HT-29 (cell line): ENCODE data around the gene PLBD2. TPM values are rescaled to one million over a fixed set of nuclear protein-coding genes. Genes with fewer than 3 reads are reported as not detected.

ENCODE experiments used
- DNase-seq: peaks from one replicate; pipeline ENCODE4 v3.0.0-alpha.2; 2015; ENCODE audit warnings: low spot score
- total RNA-seq: library from RNA; depleted of rRNA; stranded (reverse); fragments of >200 nt; shearing (Covaris generic); gene quantifications from 2 replicates; pipeline ENCODE4 v1.2.3, GENCODE V29; 2014; rRNA removed

Gene PLBD2, protein sequence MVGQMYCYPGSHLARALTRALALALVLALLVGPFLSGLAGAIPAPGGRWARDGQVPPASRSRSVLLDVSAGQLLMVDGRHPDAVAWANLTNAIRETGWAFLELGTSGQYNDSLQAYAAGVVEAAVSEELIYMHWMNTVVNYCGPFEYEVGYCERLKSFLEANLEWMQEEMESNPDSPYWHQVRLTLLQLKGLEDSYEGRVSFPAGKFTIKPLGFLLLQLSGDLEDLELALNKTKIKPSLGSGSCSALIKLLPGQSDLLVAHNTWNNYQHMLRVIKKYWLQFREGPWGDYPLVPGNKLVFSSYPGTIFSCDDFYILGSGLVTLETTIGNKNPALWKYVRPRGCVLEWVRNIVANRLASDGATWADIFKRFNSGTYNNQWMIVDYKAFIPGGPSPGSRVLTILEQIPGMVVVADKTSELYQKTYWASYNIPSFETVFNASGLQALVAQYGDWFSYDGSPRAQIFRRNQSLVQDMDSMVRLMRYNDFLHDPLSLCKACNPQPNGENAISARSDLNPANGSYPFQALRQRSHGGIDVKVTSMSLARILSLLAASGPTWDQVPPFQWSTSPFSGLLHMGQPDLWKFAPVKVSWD
- 11.5 and 11.8 TPM in 2 replicates for total RNA-seq

DNA sequence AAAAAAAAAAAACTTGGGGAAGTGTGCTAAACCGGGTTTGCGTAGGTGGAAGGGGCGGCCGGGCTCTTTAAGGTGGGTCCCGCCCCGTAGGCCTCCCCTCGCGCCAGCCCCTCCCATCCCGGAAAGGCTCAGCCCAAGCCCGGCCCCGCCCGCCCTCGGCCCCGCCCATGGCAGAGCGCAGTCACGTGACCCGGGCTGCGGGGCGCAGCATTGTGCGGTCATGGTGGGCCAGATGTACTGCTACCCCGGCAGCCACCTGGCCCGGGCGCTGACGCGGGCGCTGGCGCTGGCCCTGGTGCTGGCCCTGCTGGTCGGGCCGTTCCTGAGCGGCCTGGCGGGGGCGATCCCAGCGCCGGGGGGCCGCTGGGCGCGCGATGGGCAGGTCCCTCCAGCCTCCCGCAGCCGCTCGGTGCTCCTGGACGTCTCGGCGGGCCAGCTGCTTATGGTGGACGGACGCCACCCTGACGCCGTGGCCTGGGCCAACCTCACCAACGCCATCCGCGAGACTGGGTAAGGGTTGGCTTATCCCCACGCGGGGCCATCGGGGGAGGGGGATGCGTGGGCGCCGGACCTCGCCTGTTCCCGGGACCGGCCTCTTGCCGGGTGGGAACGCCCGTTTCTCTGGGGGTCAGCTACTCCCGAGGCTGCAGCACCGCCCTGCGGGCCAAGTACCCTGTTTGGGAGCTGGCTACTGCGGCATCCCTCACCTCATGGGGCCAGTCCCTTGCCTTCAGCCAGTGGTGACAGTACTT, at the start of gene PLBD2:
Gene PLBD2 (plus strand): TSS at position 207 of the 752 bp plus-strand sequence. CDS start 14 bp downstream, at position 221.
- DNase-seq, result peak; percentile 83

DNA sequence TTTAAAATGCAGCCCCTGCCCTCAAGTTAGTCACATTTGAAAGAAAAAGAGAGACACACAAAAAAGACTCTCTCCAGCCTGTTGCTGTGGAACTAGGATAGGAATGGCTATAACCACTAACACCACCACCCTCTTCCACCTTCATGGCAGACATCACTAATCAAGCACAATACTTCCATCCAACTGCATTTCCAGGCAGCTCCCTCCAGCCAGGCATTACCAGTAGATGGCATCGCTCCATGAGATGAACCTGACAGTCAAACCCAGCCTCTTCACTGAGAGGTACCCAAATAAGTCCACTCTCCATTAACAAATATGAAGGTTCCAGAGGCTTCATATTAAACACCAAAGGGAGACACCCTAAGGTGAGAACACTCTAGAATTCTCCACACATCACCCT, 47.9 kb upstream of the PLBD2 start:
- peak; percentile 34 for DNase-seq

DNA sequence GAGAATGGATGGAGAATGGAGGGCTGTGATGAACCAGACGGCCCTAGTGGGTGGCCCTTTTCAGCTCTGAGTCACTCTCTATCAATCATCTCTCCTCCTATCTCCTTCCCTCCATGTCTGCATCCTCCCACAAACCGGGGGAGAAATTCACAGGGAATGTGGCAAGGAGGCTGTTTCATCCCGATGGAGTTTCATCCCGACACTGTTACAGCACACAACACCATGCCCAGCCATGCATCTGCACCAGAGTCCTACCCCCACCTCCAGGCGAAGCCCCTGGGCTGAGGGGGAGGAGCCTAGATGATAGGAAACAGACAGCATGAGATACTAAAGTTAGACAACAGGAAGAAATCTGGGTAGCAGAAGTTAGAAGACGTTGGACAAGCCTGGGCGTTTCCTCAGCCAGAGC, 44.3 kb upstream of the PLBD2 start:
- DNase-seq, result no peak

DNA sequence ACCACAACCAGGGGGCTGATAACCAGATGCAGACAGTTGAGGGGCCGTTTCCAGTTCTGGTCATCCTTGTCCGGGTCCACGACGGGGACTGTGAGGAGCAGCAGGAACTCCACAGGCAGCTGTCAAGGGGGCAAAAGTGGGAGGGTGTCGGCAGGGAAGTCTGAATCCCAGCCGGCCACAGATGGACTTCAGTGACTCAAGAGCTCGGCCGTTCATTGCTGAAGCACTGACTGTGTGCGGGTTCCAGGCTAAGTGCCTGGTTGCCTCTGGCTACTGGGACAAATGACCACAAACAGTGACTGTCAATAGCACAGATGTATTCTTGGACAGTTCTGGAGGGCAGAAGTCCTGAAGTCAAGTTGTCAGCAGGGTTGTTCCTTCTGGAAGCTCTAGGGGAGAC, 43.0 kb upstream of the PLBD2 start:
- DNase-seq, result no peak

DNA sequence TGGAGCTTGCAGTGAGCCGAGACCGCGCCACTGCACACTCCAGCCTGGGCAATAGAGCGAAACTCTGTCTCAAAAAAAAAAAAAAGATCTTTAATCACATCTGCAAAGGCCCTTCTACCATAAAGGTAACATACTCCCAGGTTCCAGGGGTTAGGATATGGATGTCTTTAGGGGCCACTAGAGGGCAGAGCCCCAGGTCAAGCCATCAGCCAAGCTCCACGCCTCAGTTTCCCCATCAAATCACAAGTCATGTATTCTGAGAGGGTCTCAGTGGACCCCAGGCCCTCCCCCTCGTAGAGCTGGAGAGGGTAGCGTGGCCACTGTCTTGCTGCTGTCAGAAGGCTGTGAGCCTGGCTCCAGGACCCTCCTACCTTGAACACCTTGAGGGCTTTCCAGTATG, 42.2 kb upstream of the PLBD2 start:
- no peak for DNase-seq

DNA sequence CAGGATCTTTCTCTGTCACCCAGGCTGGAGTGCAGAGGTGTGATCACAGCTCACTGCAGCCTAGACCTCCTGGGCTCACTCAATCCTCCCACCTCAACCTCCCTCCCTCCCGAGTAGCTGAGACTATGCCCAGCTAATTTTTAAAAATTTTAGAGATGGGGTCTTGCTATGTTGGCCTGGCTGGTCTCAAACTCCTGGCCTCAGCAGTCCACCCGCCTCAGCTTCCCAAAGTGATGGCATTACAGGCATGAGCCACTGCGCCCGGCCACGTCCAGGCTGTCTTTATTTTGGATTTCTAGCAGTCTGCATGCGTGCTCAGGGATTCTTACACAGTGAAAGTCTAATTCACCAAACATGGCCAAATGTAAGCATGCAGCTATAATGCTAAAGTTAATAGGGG, 41.3 kb upstream of the PLBD2 start:
- DNase-seq, result no peak

DNA sequence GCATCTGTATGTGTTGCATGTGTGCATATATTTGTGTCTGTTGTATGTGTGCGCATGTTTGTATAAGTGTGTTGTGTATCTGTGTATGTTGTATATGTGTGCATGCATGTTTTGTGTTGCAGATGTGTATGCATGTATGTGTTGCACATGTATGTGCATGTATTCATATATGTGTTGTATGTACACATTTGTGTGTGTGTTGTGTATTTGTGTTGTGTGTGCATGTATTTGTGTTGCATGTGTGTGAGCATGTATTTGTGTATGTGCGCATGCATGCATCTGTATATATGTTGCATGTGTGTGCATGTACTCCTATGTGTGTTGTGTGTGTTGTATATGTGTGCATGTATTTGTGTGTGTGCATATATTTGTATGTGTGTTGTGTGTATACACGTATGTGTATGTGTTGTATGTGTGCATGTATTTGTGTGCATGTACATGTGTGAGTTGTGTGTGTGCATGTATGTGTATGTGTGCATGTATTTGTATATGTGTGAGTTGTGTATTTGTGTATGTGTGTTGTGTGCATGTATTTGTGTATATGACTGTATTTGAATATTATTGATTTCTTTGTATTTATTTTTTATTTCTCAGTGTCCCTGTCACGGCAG, 40.2 kb upstream of the PLBD2 start:
- no peak for DNase-seq

DNA sequence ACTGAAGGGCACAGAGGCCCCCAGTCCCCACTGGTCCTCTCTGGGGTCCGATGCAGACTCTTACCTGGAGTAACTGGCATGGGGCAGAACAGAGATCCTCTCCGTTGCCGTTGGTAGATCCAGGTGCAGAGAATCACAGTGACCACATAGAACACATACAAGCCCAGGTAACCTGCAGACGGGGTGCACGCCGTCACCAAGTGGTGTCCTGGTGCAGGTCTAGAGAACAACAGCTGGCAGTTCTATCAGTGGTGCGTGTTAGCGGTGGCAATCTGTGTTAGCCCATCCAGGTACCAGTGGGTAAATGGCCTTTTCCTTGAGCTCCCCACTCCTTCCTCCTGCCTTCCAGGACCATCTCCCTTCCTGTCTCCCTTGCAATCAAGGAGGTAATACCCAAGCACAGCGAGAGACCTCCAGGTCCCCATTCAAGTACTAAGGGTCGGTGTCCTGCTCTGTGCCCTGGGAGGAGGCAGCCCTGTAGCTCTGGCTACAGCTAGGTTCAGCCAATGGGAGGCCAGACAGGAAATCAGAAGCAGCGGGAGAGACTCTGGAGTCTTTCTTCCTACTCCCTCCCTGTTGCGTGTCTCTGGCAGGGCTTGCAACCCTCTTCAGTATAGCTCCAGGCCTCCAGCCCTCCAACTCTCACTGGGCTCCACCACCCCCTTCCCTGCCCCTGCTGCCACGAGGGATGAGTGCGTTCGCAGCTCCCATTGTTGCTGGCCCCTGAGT, 39.3 kb upstream of the PLBD2 start:
- DNase-seq, result no peak

DNA sequence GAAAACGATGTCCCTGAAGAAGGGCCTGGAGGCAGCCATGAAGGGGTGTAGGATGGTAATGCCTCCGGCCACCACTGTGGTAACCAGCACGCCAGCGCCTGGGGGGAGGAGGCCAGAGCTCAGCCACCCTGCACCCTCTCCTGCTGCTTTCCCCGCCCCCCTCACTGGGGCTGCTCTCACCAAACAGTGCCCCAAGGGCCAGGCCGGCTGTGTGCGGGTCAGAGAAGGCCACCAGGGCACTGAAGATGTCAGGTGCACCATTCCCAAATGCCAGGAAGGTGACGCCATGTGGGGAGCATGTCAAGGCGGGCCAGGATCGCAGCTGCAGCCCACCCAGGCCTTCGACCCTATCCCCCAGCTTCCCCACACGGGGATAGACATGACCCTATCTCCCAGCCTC, 38.0 kb upstream of the PLBD2 start:
- no peak for DNase-seq

DNA sequence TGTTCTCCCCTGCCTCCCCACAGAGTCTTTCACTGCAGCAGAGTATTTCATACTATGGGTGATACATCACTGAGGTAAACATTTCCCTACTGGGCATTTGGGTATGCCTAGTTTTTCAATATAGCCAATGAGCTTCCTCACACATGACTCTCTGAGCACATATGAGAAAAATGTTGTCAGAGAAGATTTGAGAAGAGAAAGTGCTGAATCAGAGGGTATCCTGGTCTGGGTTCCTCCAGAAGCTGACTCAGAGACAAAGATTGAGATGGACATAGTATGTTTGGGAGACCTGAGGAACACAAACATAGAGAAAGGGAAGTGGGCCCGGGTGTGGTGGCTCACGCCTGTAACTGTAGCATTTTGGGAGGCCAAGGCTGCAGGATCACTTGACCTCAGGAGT, 36.0 kb upstream of the PLBD2 start:
- DNase-seq, result no peak

DNA sequence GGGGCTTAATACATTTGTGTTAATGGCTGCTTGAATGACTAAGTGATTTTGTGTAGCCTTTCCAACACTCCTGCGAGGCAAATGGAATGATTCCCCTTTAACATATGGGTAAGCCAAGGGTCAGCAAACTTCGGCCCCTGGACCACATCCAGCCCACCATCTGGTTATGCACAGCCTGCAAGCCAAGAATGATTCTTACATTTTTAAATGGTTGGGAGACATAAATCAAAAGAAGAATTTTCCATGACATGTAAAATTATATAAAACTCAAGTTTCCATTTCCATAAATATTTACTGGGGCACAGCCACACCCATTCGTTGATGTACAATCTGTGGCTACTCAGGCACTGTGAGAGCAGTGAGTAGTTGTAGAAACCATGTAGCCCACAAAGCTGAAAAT, 32.5 kb upstream of the PLBD2 start:
- DNase-seq, result no peak

DNA sequence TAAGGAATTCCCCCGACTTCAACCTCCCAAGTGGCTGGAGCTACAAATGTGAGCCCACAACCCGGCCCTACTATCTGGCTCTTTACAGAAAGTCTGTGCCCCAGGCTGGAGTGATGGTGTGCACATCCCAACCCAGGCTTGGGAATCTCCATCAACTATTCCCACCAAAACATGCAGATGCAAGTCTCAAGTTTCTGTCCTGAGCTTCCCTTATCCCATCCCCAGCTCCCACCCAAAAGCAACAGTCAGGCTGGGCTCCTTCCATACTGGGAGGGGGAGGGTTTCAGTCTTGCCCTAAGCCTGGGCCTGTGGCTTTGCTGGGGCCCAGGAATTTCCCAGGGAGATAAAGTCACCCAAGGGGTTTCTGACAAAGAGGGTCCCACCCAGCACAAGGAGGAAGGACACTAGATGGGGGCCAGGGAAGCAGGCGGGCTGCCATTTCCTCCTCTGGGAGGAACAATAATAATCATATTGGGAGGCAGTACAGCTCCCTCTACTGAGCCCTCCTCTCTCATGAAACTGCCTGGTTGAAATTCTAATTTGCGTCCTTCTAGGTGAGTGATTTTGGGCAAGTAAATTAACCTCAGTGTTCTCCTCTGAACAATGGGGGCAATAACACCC, 31.5 kb upstream of the PLBD2 start:
- no peak for DNase-seq

DNA sequence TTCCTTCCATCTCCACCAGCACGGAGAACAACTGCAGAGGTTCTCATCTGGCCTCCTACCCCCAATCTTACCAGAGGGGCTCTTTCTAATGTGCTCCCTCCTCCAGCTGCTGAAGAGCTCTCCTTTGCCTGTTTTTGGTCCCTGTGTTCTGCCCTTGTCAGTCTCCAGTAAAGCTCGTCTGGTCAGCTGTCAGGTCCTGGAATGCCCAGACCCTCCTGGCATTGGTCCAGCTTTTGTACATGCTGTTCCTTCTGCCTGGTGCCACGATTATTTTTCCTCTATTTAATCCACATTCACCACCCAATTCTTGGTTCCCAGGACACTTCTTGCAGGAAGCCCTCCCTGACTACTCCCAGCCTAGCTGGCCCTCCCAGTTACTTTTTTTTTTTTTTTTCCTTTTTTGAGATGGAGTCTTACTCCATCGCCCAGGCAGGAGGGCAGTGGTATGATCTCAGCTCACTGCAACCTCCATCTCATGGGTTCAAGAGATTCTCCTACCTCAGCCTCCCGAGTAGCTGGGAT, 30.0 kb upstream of the PLBD2 start:
- DNase-seq, result no peak

DNA sequence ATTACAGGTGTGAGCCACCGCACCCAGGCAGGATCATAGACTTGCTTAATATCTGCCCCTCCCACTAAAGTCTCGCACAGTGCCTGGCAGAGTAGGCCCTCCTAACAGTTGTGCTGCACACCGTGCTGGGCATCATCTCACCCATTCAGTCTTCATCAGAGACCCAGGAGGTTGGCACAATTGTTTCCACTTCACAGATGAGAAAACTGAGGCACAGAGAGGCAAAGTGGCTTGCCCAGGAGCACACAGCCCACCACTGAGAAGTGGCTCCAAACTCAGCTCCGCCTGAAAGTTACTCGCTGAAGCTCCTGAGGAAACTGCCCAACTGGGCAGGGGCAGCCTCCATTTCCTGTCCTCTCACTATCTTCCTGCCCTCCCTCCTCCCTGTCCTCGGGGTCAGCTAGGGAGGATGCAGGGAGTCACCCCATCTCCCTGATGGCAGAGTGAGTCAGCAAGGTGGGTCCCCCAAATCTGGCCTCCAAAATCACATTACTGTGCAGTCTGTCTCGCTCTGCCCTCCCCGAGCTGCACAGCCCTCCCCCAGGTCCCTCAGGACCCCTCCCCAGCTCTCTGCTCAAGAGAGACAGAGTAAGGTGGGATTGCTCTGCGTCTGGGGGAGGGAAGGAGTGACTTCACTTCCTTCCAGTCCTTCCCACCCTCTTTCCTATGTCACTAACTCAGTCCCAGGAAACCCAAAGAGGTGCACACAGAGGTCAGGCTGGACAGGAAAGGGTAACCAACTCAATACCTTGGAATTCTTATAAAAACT, 29.2 kb upstream of the PLBD2 start:
- no peak for DNase-seq

DNA sequence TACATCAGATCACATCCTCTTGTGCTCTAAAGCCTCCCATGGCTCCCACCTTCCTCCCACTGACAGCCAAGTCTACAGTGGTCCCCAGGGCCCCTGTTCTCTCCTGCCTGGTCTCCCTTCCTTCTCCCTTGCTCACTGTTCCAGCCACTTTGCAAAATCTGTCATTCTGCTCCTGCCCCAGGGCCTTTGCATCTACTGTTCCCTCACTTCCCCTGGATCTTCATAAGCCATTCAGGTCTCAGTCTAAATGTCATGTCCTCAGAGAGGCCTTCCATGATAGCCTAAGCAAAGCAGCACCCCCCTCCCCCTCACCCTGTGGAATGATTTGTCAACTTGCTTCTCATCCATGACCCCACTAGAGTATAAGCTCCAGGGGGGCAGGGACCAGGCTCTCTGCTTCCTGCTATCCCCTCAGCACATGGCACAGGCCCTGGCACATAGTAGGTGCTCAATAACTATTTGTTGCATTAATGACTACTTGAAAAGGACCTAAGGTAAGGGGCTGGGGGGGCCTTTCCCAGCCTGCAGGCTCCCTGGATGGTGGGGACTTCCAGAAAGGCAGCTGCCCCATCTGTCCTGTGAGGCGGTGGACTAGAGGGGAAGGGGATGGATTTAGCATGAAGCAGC, 28.5 kb upstream of the PLBD2 start:
- no peak for DNase-seq

DNA sequence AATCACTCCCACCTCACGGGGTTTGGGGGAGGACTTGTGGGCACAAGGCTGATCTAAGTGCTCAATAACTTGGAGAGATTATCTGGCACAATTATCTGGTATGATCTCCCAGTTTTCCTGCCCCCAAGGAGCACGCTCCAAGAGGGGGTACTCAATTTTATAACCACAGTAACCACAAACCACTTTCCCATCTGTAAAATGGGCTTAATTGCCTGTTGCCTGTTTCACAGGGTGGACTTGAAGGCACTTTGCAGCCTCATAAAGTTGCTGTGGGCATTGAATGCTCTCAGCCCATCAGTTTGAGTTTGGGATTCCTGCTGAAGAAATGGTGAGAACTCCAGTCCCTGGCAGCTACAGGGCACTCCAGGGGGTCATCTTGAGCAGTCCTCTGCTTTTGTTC, 27.9 kb upstream of the PLBD2 start:
- DNase-seq, result no peak

DNA sequence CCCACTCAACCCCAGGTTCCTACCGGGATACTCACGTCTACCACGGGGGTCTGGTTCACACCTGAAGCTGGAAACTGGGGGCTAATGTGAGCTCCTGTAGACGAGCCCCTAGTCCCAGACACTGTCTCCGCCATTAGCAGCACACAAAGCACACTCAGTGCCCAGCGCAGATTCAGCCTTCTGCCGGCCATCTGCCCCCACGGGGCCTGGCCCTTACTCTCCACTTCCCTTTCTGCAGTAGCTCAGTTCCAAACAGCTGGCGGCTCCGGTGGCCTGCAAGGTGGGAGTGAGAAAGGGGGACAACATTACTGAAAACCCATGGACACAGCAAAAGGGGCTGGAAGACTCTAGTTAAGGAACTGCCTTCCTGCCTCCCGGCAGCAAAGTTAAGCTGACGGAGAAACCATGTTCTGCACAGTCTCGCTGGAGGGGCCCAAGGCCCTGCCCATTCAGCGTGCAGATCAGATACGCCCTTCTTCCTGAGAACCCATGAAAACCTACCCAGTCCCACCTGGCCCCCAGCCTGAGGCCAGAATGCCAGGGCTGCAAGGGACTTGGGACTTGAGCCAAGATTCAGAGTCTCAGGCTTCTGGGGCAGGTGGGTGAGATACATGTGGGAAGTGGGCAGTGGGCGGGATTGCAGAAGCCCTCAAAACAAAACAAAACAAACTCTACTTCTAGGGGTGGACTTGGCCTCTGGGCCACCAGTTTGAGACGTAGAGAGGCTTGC, 25.5 kb upstream of the PLBD2 start:
- no peak for DNase-seq

DNA sequence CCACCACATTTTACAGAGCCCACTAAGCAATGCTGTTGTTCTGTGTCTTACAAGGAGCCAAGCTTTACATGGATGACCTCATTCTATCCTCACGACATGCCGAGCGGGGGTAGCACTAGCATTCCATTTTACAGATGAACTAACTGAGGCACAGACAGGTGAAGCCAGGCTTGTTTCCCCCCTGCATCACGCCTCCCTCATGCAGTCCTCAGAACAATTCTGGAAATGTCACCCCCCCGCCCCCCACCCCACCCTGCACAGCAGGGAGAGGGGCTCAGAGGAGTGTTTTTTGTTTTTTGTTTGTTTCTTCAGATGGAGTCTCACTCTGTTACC, 25.0 kb upstream of the PLBD2 start:
- DNase-seq, result no peak
